ENCODE data around the gene PUM2. TPM values are rescaled to one million over a fixed set of nuclear protein-coding genes. Genes with fewer than 3 reads are reported as not detected.

The PUM2 gene
- total and polyA plus RNA-seq, 2 of the 13 experiments (the other 11 are each of a cell fraction or from before 2014, with no cell fraction given) = 69.6 to 69.8 TPM

- TF ChIP-seq, protein P1, sequence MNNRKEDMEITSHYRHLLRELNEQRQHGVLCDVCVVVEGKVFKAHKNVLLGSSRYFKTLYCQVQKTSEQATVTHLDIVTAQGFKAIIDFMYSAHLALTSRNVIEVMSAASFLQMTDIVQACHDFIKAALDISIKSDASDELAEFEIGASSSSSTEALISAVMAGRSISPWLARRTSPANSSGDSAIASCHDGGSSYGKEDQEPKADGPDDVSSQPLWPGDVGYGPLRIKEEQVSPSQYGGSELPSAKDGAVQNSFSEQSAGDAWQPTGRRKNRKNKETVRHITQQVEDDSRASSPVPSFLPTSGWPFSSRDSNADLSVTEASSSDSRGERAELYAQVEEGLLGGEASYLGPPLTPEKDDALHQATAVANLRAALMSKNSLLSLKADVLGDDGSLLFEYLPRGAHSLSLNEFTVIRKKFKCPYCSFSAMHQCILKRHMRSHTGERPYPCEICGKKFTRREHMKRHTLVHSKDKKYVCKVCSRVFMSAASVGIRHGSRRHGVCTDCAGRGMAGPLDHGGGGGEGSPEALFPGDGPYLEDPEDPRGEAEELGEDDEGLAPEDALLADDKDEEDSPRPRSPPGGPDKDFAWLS (CRISPR knock-in tag; IDR thresholded peaks at IDR 0.05; ENCODE audit: borderline replicate concordance) = no peak
- TF ChIP-seq JUN (CRISPR knock-in tag; IDR thresholded peaks at IDR 0.05) = no peak
- TF ChIP-seq XBP1 (CRISPR knock-in tag; IDR thresholded peaks at IDR 0.05) = no peak
- TF ChIP-seq KLF9 (CRISPR knock-in tag; IDR thresholded peaks at IDR 0.05; ENCODE audit: low read depth) = no peak
- TF ChIP-seq, protein P2, sequence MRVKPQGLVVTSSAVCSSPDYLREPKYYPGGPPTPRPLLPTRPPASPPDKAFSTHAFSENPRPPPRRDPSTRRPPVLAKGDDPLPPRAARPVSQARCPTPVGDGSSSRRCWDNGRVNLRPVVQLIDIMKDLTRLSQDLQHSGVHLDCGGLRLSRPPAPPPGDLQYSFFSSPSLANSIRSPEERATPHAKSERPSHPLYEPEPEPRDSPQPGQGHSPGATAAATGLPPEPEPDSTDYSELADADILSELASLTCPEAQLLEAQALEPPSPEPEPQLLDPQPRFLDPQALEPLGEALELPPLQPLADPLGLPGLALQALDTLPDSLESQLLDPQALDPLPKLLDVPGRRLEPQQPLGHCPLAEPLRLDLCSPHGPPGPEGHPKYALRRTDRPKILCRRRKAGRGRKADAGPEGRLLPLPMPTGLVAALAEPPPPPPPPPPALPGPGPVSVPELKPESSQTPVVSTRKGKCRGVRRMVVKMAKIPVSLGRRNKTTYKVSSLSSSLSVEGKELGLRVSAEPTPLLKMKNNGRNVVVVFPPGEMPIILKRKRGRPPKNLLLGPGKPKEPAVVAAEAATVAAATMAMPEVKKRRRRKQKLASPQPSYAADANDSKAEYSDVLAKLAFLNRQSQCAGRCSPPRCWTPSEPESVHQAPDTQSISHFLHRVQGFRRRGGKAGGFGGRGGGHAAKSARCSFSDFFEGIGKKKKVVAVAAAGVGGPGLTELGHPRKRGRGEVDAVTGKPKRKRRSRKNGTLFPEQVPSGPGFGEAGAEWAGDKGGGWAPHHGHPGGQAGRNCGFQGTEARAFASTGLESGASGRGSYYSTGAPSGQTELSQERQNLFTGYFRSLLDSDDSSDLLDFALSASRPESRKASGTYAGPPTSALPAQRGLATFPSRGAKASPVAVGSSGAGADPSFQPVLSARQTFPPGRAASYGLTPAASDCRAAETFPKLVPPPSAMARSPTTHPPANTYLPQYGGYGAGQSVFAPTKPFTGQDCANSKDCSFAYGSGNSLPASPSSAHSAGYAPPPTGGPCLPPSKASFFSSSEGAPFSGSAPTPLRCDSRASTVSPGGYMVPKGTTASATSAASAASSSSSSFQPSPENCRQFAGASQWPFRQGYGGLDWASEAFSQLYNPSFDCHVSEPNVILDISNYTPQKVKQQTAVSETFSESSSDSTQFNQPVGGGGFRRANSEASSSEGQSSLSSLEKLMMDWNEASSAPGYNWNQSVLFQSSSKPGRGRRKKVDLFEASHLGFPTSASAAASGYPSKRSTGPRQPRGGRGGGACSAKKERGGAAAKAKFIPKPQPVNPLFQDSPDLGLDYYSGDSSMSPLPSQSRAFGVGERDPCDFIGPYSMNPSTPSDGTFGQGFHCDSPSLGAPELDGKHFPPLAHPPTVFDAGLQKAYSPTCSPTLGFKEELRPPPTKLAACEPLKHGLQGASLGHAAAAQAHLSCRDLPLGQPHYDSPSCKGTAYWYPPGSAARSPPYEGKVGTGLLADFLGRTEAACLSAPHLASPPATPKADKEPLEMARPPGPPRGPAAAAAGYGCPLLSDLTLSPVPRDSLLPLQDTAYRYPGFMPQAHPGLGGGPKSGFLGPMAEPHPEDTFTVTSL (CRISPR knock-in tag; IDR thresholded peaks at IDR 0.05; ENCODE audit: borderline replicate concordance) = peak; percentile 40; the same call in 1 of the 2 replicates
- TF ChIP-seq SMAD3 (CRISPR knock-in tag; IDR thresholded peaks at IDR 0.05) = no peak
- TF ChIP-seq, protein P3, sequence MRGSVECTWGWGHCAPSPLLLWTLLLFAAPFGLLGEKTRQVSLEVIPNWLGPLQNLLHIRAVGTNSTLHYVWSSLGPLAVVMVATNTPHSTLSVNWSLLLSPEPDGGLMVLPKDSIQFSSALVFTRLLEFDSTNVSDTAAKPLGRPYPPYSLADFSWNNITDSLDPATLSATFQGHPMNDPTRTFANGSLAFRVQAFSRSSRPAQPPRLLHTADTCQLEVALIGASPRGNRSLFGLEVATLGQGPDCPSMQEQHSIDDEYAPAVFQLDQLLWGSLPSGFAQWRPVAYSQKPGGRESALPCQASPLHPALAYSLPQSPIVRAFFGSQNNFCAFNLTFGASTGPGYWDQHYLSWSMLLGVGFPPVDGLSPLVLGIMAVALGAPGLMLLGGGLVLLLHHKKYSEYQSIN (CRISPR knock-in tag; IDR thresholded peaks at IDR 0.05; ENCODE audit: borderline replicate concordance) = no peak
- TF ChIP-seq SP5 (CRISPR knock-in tag; IDR thresholded peaks at IDR 0.05; ENCODE audit: borderline replicate concordance, low read depth) = no peak
- TF ChIP-seq, protein P4, sequence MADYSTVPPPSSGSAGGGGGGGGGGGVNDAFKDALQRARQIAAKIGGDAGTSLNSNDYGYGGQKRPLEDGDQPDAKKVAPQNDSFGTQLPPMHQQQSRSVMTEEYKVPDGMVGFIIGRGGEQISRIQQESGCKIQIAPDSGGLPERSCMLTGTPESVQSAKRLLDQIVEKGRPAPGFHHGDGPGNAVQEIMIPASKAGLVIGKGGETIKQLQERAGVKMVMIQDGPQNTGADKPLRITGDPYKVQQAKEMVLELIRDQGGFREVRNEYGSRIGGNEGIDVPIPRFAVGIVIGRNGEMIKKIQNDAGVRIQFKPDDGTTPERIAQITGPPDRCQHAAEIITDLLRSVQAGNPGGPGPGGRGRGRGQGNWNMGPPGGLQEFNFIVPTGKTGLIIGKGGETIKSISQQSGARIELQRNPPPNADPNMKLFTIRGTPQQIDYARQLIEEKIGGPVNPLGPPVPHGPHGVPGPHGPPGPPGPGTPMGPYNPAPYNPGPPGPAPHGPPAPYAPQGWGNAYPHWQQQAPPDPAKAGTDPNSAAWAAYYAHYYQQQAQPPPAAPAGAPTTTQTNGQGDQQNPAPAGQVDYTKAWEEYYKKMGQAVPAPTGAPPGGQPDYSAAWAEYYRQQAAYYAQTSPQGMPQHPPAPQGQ (CRISPR knock-in tag; IDR thresholded peaks at IDR 0.05; ENCODE audit: borderline replicate concordance) = no peak
- TF ChIP-seq RXRA (CRISPR knock-in tag; IDR thresholded peaks at IDR 0.05) = peak; percentile 24; the same call in 1 of the 2 replicates
- TF ChIP-seq, protein P5, sequence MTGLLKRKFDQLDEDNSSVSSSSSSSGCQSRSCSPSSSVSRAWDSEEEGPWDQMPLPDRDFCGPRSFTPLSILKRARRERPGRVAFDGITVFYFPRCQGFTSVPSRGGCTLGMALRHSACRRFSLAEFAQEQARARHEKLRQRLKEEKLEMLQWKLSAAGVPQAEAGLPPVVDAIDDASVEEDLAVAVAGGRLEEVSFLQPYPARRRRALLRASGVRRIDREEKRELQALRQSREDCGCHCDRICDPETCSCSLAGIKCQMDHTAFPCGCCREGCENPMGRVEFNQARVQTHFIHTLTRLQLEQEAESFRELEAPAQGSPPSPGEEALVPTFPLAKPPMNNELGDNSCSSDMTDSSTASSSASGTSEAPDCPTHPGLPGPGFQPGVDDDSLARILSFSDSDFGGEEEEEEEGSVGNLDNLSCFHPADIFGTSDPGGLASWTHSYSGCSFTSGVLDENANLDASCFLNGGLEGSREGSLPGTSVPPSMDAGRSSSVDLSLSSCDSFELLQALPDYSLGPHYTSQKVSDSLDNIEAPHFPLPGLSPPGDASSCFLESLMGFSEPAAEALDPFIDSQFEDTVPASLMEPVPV (CRISPR knock-in tag; IDR thresholded peaks at IDR 0.05) = peak; percentile 81
- no peak for TF ChIP-seq ZNF292 (CRISPR knock-in tag; IDR thresholded peaks at IDR 0.05; ENCODE audit: borderline replicate concordance, low read depth)
- TF ChIP-seq EP300 (IDR thresholded peaks at IDR 0.05; ENCODE audit: low read depth in 2 of 2, low read length in 2 of 2) = no peak
- TF ChIP-seq EP300 (CRISPR knock-in tag; IDR thresholded peaks at IDR 0.05; ENCODE audit: borderline replicate concordance) = no peak
- TF ChIP-seq HMGA1 (CRISPR knock-in tag; conservative IDR thresholded peaks at IDR 0.05) = no peak
- no peak for TF ChIP-seq NCOR1 (IDR thresholded peaks at IDR 0.05; ENCODE audit: borderline replicate concordance, low read length)
Observed at GRCh38 chr2:20223407-20224163, 127.1 kb downstream of the PUM2 start (continued).
